Esophagus squamous epithelium (tissue), 4 donors: Measurements from ENCODE around the gene USP8.

ENCODE experiments used
- CTCF ChIP-seq, 6 experiments: fragments of 450-650 bp in 4 of 6; fragments of 200-600 bp in 2 of 6; sonication (generic) in 2 of 6; IDR thresholded peaks; one replicate each; pipeline ENCODE4 v1.5.1; 2016 to 2019; ENCODE audit warnings: antibody characterized with exemption in 6 of 6, mild to moderate bottlenecking in 4 of 6, moderate library complexity in 4 of 6
- POLR2A ChIP-seq, 4 donors: fragments of 450-650 bp; IDR thresholded peaks; one replicate each; pipeline ENCODE4 v1.6.1; 2017; ENCODE audit warnings: antibody characterized with exemption in 4 of 4, mild to moderate bottlenecking in 4 of 4, moderate library complexity in 3 of 4

GRCh38 chr15:50484781-50485180 lies 60.6 kb downstream of the USP8 start:
- no peak for TF ChIP-seq CTCF (IDR thresholded peaks at IDR 0.05)
- TF ChIP-seq POLR2A (IDR thresholded peaks at IDR 0.05): no peak
